Stimulated activated CD8-positive, alpha-beta memory T cell treated with anti-CD3 and anti-CD28 coated beads, Interleukin-15, amount 100 ng/mL, for 1 hour (primary cell): ENCODE measurements around the gene TK2.

Experiments
- DNase-seq: peaks from one replicate; pipeline ENCODE4 v3.0.0-alpha.2; 2020; ENCODE audit warnings: low read depth

The TK2 gene

DNA sequence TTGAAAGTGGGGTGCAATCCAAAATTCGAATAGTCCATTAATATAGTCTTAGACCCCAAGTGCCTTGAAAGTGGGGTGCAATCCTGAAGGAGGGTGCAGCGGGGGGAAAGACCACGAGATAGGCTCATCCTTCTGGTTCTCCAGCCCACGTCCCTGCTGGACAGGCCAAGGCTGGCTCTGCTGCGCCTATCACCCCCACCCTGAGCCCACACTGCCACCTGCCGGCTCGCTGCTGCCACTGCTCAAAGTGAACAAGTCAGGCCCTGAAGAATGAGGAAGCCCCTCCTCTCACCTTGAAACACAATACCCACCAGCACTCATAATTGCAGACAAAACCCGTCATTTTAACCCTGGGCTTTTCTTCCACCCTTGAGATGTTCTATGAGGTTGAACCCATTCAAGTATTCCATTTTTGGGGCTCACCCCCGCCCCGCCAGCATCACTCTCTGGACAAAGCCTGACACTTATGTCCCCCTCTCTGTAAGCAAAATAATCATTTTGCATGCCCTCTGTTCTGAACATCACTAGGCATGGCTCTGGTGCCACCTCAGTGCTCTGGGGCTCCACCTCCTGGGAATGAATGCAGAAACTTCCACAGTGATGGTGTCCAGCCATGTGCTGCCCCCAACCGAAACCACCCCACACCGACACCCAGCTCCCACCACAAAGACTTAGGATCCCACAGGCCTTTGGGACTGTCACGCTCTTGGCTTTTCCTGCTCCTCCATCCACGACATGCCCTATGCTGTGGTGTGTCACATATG is 66.1 kb downstream of the TK2 start:
- peak; percentile 54 for DNase-seq

DNA sequence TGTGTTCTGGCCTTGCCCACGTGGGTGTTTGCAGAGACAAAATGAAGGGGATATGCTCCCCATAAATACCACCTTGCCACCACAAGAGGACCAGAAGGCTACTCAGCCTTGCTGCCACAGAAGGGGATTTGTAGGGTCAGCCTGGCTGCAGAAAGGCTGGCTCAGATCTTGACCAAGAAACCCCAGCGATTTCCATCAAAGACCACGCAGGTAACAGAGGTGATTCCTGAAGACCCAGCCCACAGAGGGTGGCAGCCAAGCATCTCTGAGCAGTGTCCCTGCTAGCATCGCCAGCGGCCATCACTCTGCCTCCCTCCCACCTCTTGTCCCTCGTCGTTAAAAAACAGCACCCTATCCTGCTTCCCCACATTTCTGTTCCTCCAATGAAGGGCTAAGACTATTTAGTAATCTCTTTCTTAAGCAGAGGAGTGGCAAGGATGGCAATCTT is 68.0 kb downstream of the TK2 start:
- no peak for DNase-seq

DNA sequence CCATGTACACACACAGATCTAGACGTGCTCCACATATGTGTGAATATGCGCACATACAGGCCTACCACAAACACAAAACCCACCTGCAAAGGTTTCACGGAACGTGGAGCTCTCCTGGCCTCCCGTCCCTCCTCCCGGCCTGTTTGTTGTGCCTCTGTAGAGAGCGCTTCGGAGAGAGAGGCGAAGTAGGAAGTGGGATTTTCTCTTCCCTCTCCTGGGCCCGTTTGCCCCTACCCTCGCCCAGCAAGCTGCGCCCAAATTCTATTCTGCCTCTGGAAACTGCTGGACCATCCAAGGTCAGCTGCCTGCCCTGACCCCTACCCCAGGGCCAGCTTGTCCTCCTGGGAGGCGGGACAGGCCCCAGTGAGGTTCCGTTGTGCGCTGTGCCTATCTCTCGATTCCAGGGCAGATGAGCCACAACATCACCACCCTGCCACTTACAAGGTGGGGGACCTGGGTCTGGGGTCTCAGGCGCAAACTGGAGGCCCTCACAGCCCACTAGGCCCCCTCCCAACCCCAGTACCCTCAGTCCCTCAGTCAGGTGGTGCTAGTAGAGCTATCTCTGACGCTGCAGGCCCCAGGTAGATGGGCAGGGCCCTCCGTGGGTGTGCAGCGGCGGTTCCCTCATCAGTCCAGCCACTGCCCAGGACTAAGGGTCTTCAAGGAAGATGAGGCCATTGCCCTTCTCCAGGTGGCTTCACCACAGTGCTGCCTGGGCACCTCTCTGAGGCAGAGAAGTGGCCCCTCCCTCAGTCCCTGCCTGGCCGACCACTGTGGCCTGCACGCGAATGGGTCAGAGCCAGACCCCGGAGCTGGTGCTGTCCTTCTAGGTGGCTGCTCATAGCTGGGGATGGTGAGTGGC is 68.6 kb downstream of the TK2 start:
- DNase-seq = no peak

DNA sequence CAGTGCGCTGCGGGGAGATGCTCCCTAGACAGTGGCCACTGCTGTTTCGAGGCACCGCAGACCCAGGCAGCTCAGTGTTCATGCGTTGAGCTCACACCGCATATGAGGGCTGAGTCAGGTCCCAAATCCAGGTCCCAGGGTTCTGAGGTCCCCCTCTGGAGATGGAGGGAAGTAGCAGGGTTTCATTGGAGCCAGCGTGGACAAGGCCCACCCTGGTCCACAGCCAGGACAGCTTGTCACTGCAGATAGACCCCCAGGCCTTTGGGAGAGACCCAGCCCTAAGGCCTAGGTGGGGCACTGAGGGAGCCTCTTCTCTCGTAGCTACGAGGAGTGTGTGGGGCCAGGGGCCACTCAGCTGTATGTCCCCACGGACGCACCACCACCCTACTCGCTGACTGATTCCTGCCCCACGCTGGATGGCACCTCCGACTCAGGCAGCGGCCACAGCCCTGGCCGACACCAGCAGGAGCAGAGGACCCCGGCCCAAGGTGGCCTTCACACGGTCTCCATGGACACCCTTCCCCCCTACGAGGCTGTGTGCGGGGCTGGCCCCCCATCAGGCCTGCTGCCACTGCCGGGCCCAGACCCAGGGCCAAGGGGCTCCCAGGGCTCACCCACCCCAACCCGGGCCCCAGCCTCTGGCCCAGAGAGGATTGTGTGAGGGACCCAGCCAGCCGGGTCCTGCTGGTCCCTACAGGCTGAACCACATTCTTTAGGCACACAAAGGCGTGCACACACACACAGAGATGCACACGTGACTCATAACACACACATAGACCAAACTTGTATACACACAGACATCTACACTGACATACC is 69.4 kb downstream of the TK2 start:
- DNase-seq = no peak

DNA sequence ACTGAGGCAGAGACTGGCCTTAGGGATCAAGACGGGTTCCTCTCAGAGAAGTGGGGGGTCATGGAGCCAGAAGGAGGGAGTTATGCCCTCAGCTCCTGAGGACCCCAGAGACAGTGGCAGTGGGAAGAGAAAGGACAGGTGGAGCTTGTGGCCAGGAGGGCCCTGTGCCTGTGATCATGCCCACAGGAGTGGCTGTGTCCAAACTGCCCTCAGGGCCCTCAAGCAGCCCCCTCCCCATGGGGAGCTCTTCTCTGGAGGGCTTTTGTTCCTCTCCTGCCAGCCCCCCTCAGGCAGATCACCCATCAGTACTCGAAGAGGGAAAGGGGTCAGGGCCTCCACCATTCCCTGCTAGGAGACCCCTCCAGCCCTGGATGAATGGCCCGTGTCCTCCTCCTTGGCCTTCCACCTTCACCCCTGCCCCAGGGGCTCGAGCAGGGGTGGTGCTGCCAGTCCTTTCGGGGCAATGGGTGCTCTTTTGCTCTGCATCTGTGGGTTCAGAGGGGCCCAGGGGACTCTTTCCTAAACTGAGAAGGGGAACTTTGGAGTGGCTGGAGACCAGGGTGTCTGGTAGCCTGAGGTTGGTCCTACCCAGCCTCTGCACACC is 70.2 kb downstream of the TK2 start:
- no peak for DNase-seq

DNA sequence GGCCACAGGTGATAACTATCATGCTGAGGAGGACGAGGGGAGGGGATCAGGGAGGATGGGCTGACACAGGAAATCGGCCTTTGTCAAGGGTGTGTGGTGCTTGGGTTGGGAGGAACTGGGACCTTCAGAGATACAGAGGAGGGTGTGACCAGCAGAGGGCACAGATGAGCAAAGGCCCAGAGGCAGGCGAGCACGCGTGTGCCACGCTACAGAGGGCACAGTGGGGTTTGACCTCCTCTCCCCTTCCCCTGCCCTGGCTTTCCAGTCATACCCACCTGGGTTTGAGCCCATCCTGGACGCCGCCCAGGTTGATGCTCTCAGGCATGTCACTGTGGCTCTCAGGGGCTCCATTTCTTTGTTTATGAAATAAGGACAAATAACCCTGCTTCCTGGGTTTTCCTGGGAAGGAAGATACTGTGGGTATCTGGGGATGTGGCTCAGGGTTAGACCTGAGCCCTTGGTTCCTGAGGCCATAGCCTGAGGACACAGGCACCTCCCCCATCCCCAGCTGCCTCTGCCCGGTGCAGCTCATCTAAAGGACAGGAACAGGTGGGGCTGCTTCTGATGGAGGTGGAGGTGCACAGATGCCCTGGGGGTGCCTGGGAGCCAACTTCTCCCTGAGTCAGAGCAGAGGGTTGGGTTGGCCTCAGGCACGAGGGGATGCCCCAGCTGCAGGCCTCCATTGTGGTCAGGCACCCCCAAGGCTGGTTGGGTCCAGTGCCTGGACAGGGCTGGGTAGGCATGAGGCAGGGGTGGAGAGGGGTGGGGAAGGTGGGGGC is 71.0 kb downstream of the TK2 start:
- peak; percentile 66 for DNase-seq

DNA sequence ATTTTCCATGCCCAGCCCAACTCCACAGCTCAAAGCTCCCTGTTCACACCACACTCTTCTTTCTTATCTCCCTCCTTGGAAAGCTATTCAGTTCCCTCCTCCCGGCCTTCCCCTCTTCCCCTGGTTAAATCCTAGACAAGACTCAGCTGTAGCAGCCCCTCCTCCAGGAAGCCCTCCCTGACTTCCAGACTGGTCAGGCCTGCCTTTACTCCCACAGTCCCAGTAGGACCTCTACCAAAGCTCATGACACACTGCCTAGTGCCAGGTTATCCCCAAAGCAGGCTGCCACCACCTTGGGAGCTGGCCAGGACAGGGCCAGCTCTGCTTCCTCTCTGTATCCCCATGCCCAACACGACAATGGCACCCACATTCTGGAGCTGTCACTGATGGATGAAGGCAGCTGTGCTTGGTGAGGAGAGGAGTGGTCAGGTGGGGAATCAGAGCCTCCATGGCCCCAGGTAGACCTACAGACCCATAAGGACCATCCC is 72.8 kb downstream of the TK2 start:
- DNase-seq = no peak

DNA sequence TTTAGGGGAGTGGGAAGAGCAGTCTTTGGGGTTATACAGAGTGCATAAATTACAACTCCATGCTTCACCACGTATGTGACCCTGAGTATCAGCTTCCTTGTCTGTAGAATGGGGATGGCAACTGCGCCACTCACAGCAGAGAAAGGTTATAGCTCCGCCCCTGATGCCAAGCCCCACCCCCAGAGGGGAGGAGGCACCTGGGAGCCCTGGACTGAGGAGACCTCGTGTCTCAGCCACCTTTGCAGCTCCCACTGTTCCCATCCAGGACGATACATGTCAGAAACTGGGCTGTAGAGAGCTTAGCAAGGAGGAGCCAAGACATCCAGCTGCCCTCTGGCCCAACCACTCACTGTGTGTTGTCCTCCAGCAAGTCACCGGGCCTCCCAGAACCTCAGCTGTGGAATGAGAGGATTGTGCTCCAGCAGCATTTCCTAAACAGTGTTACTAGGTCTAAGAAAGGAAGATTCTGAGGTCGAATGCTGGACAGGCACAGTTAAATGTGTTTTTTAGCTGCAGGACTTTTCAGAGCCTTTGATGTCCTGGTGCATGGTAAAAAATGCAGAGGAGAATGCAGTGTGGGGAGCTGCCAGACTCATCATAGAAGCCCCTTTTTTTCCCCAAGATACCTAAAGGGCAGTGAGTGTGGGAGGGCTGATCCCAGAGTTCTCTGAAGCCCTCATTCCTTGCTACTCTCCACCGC is 73.4 kb downstream of the TK2 start:
- no peak for DNase-seq

DNA sequence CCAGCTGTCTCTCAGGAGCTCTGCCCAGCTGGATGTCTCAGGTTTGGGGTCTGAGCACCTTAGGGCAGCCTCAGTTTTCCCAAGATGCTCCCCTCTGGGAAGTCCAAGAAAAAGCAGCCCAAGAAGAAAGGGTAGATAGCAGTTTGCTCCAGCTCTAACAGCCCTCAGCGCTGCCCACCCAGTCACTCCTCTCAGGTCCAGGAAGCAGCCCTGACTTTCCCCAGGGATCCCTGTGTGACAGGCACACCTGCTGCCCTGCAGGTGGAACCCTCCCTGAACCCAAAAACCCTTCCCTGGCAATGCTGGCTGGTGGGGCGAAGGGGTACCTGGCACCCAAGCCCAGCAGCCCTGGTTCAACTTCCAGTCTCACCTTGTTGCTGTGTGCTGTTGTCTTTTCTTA is 74.7 kb downstream of the TK2 start:
- no peak for DNase-seq

DNA sequence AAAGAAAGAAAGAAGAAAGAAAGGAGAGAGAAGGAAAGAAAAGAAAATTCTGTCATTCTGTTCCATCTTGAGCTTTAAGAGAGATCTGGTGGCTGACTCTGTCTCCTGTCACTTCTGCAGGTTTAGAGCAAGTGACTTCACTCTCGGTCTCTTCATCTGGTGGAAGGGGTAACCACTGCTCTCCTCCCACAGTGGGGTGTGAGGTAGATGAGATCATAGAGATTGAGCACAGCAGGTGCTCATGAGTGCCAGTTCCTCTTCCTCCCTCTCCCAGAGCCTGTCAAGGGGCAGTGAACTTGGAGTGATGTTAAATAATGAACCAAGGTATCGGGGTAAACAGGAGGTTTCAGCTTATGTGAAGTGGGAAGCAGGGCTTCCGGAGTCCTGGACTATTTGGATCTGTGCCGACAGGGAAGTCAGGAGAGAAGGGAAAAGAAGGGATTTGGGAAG is 75.1 kb downstream of the TK2 start:
- peak; percentile 21 for DNase-seq

DNA sequence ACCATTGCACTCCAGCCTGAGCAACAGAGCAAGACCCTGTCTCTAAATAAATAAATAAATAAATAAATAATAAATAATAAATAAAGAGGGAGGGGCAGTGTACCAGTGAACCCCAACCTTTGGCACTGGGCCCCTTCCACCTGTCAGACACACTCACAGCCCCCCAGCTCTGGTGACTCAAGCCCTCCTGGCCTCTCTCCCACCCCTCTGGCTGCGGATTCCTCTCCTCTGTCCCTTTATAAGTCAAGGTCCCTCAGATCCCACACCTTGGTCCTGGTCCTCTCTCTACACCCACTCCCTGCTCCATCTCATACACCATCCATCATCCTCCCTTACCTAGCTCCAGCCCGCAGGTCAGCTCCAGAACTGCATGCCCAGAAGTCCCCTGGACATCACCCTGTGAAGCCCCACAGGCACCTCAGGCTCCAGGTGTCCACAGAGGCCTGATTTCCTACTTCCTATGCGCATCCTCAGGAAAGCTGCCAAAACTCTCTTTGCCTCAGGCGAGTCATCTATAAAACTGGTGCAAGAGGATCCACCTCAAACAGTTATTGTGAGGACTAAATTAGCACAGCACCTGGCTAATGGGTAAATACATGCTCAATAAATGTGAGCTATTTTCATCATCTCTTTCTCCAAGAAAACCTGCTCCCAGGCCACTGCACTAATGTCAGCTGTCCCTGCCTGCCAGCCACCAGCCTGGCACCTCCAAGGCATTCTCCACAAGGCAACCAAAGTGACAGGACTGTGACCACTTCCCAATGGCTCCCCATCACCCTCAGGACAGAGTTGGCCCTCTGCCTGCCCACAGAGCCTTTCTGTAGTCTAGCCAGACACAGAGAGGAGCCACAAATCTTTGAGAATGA is 76.0 kb downstream of the TK2 start:
- DNase-seq = no peak

DNA sequence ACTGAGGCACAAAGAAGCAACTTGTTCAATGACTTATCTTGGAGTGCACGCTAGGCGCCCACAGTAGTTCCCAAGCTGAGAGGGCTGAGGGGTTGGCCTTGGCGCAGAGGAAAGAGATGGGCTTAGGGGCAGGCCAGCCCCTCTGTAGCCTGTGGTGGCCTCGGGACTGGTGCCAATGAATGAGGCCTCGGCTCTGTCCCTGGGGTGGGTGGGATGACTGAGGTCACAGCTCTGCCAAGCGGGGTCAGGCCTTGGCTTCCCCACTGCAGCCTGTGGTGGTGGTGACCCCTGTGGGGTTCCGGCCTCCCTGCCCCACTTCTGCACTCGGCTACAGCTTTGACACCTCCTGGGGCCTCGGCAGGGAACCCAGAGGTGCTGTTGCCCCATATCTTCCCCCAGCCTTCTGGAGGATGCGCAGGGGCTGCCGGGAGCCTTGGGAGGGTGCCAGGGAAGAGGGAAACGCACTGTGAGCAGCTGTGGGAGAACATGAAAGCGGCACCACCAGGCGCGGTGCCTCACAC is 76.8 kb downstream of the TK2 start:
- DNase-seq = no peak

DNA sequence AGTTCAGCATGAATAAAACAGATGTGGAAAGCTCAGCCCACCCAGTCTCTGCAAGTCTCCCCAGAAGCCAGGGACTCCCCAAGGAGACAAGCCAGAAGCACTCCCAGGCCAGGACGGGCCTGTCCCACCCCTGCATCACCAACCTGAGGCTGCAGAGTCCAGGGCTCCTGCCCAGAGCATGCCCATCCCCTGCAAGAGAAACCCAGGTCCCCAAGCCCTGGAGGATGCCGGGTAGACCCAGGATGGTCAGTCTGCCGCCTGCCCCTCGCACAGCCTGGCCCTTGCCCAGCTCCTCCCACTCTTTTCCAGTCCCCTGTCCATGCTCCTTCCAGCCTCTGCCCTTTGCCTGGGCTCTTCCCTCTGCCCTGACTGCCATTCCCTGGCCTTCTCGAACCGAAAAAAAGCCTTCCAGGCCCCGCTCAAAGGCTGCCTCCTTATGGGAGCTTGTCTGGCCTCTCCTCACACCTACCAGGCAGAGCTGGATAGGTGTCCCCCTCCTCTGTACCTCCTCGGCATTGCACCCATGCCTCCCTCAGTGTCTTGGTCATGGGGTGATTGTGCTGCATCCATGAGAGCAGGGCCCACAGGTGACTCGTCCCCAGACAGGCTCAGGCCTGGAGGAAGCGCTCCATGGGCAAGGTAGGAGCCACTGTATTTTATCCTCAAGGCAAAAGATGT is 78.1 kb downstream of the TK2 start:
- DNase-seq = no peak

DNA sequence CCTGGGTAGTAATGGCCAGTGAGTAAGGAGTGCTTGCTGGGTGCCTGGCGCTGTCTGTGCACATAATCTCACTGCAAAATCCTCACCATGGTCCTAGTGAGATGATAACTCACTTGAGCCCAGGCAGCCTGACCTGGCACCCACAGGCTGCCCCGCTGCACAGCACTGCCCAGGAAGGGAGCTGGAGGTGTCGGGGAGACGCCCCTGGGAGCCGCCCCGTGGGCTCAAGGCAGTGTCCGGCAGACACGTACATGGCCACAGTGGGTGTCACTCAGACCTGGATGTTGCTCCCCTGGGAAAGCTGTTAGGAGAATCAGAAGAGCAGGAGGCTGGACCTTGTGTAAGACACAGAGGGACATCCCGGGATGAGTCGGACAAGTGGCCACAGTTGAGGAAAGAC is 78.7 kb downstream of the TK2 start:
- no peak for DNase-seq

DNA sequence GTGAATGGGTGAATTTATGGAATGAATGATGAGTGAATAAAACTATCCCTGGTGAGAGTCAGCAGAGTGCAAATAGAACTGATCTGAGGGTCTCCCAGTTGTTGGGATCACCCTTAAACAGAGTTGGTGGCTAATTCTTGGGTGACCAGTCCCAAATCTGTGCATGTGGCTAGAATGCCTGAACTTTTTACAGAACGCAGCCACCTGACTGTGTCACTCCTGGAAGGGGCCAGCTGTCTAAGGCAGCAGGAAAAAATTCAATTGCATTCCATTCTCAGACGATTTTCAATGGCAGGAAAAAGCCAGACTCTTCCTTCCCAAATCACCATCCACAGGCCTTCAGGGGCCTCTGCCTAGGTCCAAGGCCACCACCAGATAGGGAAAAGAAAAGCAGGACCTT is 79.4 kb downstream of the TK2 start:
- DNase-seq = no peak

DNA sequence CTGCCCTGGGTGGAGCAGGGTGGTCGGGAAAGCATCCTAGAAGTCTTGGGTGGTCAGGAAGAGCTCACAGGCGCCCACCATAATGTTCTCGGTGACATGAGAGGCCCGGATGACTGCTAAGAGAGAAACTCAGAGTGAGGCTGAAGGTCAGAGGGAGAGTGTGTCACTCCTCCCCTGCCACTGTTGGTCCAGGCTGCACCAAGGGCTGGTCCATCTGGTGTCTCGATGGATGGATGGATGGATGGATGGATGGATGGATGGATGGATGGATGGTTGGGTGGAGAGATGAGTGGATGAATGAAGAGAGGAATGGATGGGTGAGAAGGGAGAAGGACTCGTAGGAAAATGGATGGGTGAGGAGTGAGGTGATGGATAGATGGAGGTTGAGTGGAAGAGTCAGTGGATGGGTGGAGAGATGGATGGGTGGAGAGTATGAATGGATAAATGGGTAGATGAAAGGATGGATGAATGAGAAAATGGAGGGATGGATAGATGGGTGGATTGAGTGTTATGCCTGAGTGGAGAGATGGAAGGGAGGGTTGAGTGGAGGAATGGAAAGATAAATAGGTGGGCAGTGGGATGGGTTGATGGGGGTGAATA is 79.9 kb downstream of the TK2 start:
- DNase-seq = no peak

DNA sequence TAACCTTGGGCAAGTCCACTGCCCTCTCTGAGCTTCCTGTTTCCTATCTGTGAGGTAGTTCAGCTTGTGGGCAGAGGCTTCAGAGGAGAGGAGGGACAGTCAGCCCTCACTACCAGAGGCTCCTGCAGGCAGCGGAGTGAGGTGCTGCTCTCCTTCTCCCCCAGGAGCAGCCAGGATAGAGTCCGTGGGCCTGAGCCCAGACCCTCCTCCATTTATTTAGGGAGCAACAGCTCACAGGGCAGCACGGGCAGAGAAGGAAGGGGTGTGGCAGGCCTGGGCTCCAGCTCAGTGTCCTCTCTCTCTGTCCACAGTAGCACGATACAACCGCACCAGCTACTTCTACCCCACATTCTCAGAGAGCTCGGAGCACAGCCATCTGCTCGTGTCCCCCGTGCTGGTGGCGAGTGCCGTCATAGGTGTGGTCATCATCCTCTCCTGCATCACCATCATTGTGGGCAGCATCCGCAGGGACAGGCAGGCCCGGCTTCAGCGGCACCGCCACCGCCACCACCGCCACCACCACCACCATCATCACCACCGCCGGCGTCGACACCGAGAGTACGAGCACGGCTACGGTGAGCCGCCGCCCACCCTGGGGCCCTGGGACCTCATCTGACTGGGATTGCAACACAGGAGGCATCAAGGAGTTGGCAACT is 80.5 kb downstream of the TK2 start:
- no peak for DNase-seq
